Naive thymus-derived CD4-positive, alpha-beta T cell (primary cell): ENCODE data around the gene RPL32. TPM values are rescaled to one million over a fixed set of nuclear protein-coding genes. Genes with fewer than 3 reads are reported as not detected.
"Not testable (repeated sequence)": the region's sequence is repeated elsewhere in the genome, so short reads cannot be mapped to it uniquely, and the experiment has no call there.

Source experiments
- ATAC-seq: fragments of 150-1000 bp; cut with Tn5 transposase; 2 replicates; pipeline ENCODE4 v1.10.0; 2021; ENCODE audit warnings: mild to moderate bottlenecking, moderate library complexity
- CTCF ChIA-PET: fragments of 350-600 bp; sonication (Branson Sonifier 250); formaldehyde crosslinking; loops from one replicate; lab custom pipeline; 2021; ENCODE audit warnings: antibody characterized with exemption; lab: Charles Lee
- POLR2A ChIA-PET: fragments of 350-600 bp; sonication (Branson Sonifier 250); formaldehyde crosslinking; loops from one replicate; lab custom pipeline; 2021; ENCODE audit warnings: antibody characterized with exemption, inconsistent platforms; lab: Charles Lee
- DNase-seq, 9 donors: peaks; one replicate each; pipeline versions ENCODE4 v3.0.0 to v3.0.0-alpha.2; 2020 to 2022; ENCODE audit warnings: mixed read lengths in 1 of 9
- H3K27ac ChIP-seq: one replicate; pipeline ENCODE4 v1.7.0; 2013; ENCODE audit warnings: mild to moderate bottlenecking, low read depth, low read length, moderate library complexity
- H3K27me3 ChIP-seq, 2 donors: one replicate each; pipeline ENCODE4 v1.7.0; 2013; ENCODE audit warnings: low read length in 2 of 2, mild to moderate bottlenecking in 2 of 2, moderate library complexity in 2 of 2; ENCODE audit not compliant: control insufficient read depth in 2 of 2, insufficient read depth in 2 of 2
- H3K36me3 ChIP-seq, 3 experiments: 1 replicate in 2 of 3; 2 replicates in 1 of 3; pipeline ENCODE4 v1.7.0; 2013; ENCODE audit warnings: low read length in 3 of 3, mild to moderate bottlenecking in 3 of 3, moderate library complexity in 1 of 3; ENCODE audit not compliant: insufficient read depth in 3 of 3, control insufficient read depth in 2 of 3
- H3K4me1 ChIP-seq, 2 donors: one replicate each; pipeline ENCODE4 v1.7.0; 2013; ENCODE audit warnings: low read length in 2 of 2, mild to moderate bottlenecking in 2 of 2, moderate library complexity in 1 of 2; ENCODE audit not compliant: control insufficient read depth in 2 of 2, insufficient read depth in 2 of 2
- H3K4me3 ChIP-seq: 2 replicates; pipeline ENCODE4 v1.7.0; 2013; ENCODE audit warnings: mild to moderate bottlenecking, low read length
- H3K9me3 ChIP-seq, 3 experiments: 1 replicate in 2 of 3; 2 replicates in 1 of 3; pipeline ENCODE4 v1.7.0; 2013; ENCODE audit warnings: low read length in 3 of 3; ENCODE audit not compliant: control insufficient read depth in 2 of 3
- H3K27ac Mint-ChIP-seq, 9 donors: one replicate each; pipeline ENCODE4 v1.8.0; 2020 to 2022; ENCODE audit warnings: mixed read lengths in 9 of 9, mild to moderate bottlenecking in 8 of 9, moderate library complexity in 5 of 9, inconsistent platforms in 2 of 9
- H3K27me3 Mint-ChIP-seq, 5 donors: one replicate each; pipeline ENCODE4 v1.8.0; 2021 to 2022; ENCODE audit warnings: mixed read lengths in 5 of 5, mild to moderate bottlenecking in 1 of 5
- H3K36me3 Mint-ChIP-seq, 5 donors: one replicate each; pipeline ENCODE4 v1.8.0; 2020 to 2022; ENCODE audit warnings: mixed read lengths in 5 of 5, mild to moderate bottlenecking in 3 of 5, inconsistent platforms in 1 of 5
- H3K4me1 Mint-ChIP-seq, 7 donors: one replicate each; pipeline ENCODE4 v1.8.0; 2020 to 2022; ENCODE audit warnings: mixed read lengths in 7 of 7, mild to moderate bottlenecking in 3 of 7, inconsistent platforms in 1 of 7
- H3K4me3 Mint-ChIP-seq, 10 donors: one replicate each; pipeline ENCODE4 v1.8.0; 2020 to 2022; ENCODE audit warnings: mild to moderate bottlenecking in 10 of 10, mixed read lengths in 10 of 10, moderate library complexity in 6 of 10, inconsistent platforms in 2 of 10
- H3K9me3 Mint-ChIP-seq, 11 donors: one replicate each; pipeline ENCODE4 v1.8.0; 2020 to 2022; ENCODE audit warnings: mixed read lengths in 11 of 11, mild to moderate bottlenecking in 4 of 11, inconsistent platforms in 1 of 11, moderate library complexity in 1 of 11
- intact Hi-C, 2 donors: fragments of 100-400 bp; cut with micrococcal nuclease; formaldehyde crosslinking; loops; one replicate each; pipeline ENCODE4 v1.15.1; 2023
- polyA plus RNA-seq, 2 donors: library from polyadenylated mRNA; unstranded; fragments of 300-500 nt; fragmentation: Illumina TruSeq; gene quantifications; one replicate each; pipeline ENCODE4 v1.2.3, GENCODE V29; 2021
- total RNA-seq, 6 experiments: library from RNA in 5 of 6; stranded (reverse) in 5 of 6; gene quantifications; 1 replicate in 5 of 6; 2 replicates in 1 of 6; pipeline ENCODE4 v1.2.3 and lab custom pipeline; 2021 to 2026

Gene RPL32
- total and polyA plus RNA-seq, 7 experiments from 2014 or later: 1,890 to 4,471 (median 4,246) TPM

- peak overlapping the region in 1 of 10 donors; percentile 16 for H3K4me3 Mint-ChIP-seq
- peak overlapping the region in 4 of 9 donors; percentile 1 to 63 (median 31) for H3K27ac Mint-ChIP-seq
- DNase-seq (no peak), ATAC-seq (no peak)
- intact Hi-C loops: no loop called here
- H3K4me3 ChIP-seq: no peak overlapping the region
- H3K4me1 Mint-ChIP-seq: peaks cover 0 to 17% (median 11%) of the 10 kb centered on the region in 7 donors
- no peaks in the 10 kb centered on the region for H3K36me3 Mint-ChIP-seq
- no peaks in the 10 kb centered on the region for H3K9me3 Mint-ChIP-seq
- H3K27me3 Mint-ChIP-seq: peaks cover 0 to 34% (median 15%) of the 10 kb centered on the region in 5 donors
- H3K36me3 ChIP-seq: no peaks in the 10 kb centered on the region
- H3K9me3 ChIP-seq: no peaks in the 10 kb centered on the region
- no peaks in the 10 kb centered on the region for H3K27me3 ChIP-seq
- ChIA-PET POLR2A (no interaction called here), CTCF (no interaction called here)
- H3K4me1 ChIP-seq: peaks cover 0 to 12% of the 10 kb centered on the region in 2 donors
- H3K27ac ChIP-seq: no peak overlapping the region
Measured at GRCh38 chr3:12884790-12885582, 43.6 kb upstream of the RPL32 start.

- DNase-seq (no peak), ATAC-seq (no peak)
- peak overlapping the region in 1 of 9 donors; percentile 45 for H3K27ac Mint-ChIP-seq
- H3K27me3 Mint-ChIP-seq: peaks cover 0 to 30% (median 11%) of the 10 kb centered on the region in 5 donors
- H3K27me3 ChIP-seq: no peaks in the 10 kb centered on the region
- intact Hi-C loops: no loop called here
- H3K4me1 Mint-ChIP-seq: peaks cover 0 to 17% (median 11%) of the 10 kb centered on the region in 7 donors
- H3K4me3 Mint-ChIP-seq: no peak overlapping the region
- H3K9me3 Mint-ChIP-seq: no peaks in the 10 kb centered on the region
- CTCF ChIA-PET: no interaction called here
- H3K36me3 ChIP-seq: no peaks in the 10 kb centered on the region
- no peak overlapping the region for H3K27ac ChIP-seq
- peaks cover 0 to 12% of the 10 kb centered on the region in 2 donors for H3K4me1 ChIP-seq
- no peaks in the 10 kb centered on the region for H3K9me3 ChIP-seq
- POLR2A ChIA-PET: no interaction called here
- no peak overlapping the region for H3K4me3 ChIP-seq
- H3K36me3 Mint-ChIP-seq: no peaks in the 10 kb centered on the region
Measured at GRCh38 chr3:12884186-12884680, 42.9 kb upstream of the RPL32 start.

GRCh38 chr3:12882336-12883310, 41.3 kb upstream of the RPL32 start:
- H3K4me3 ChIP-seq: no peak overlapping the region
- DNase-seq: no peak
- Mint-ChIP-seq H3K27me3 (peaks cover 0 to 24% (median 11%) of the 10 kb centered on the region in 5 donors), H3K4me1 (peaks cover 0 to 17% (median 11%) of the 10 kb centered on the region in 7 donors), H3K27ac (peak overlapping the region in 1 of 9 donors; percentile 62), H3K36me3 (no peaks in the 10 kb centered on the region), H3K9me3 (no peaks in the 10 kb centered on the region), H3K4me3 (no peak overlapping the region)
- intact Hi-C loops: no loop called here
- ATAC-seq: no peak
- ChIA-PET CTCF (interaction anchor here (0.8 kb wide), 1 partner anchor 222 kb away, joined by 3 read pairs; no protein-coding TSS in a partner anchor), POLR2A (no interaction called here)
- H3K4me1 ChIP-seq: peaks cover 0 to 12% of the 10 kb centered on the region in 2 donors
- H3K27ac ChIP-seq: no peak overlapping the region
- no peaks in the 10 kb centered on the region for H3K9me3 ChIP-seq
- no peaks in the 10 kb centered on the region for H3K27me3 ChIP-seq
- no peaks in the 10 kb centered on the region for H3K36me3 ChIP-seq

GRCh38 chr3:12881858-12882257, 40.5 kb upstream of the RPL32 start:
- peaks cover 0 to 12% of the 10 kb centered on the region in 2 donors for H3K4me1 ChIP-seq
- H3K9me3 Mint-ChIP-seq, H3K27me3 ChIP-seq, H3K9me3 ChIP-seq, H3K4me3 ChIP-seq, H3K4me3 Mint-ChIP-seq, DNase-seq, intact Hi-C loops, CTCF ChIA-PET, H3K36me3 ChIP-seq, H3K36me3 Mint-ChIP-seq, POLR2A ChIA-PET, ATAC-seq, H3K27ac ChIP-seq: not testable (repeated sequence)
- peak overlapping the region in 2 of 9 donors; percentile 34 to 62 for H3K27ac Mint-ChIP-seq
- peaks cover 0 to 18% (median 3%) of the 10 kb centered on the region in 5 donors for H3K27me3 Mint-ChIP-seq
- H3K4me1 Mint-ChIP-seq: peaks cover 0 to 12% (median 11%) of the 10 kb centered on the region in 7 donors

- Mint-ChIP-seq H3K4me3 (no peak overlapping the region), H3K27ac (no peak overlapping the region), H3K36me3 (no peaks in the 10 kb centered on the region), H3K4me1 (no peaks in the 10 kb centered on the region), H3K27me3 (peaks cover 6 to 23% (median 13%) of the 10 kb centered on the region in 5 donors), H3K9me3 (peaks cover 0 to 1% (median 0%) of the 10 kb centered on the region in 11 donors)
- no peaks in the 10 kb centered on the region for H3K9me3 ChIP-seq
- POLR2A ChIA-PET: no interaction called here
- H3K27ac ChIP-seq: no peak overlapping the region
- no peaks in the 10 kb centered on the region for H3K27me3 ChIP-seq
- no peaks in the 10 kb centered on the region for H3K36me3 ChIP-seq
- ATAC-seq (no peak), DNase-seq (no peak)
- no peak overlapping the region for H3K4me3 ChIP-seq
- H3K4me1 ChIP-seq: no peaks in the 10 kb centered on the region
- CTCF ChIA-PET: interaction anchor here (1.2 kb wide), 1 partner anchor 12 kb away, joined by 4 read pairs; no protein-coding TSS in a partner anchor
- intact Hi-C loops: no loop called here
Measured at GRCh38 chr3:12879191-12879815, 37.9 kb upstream of the RPL32 start.

DNA sequence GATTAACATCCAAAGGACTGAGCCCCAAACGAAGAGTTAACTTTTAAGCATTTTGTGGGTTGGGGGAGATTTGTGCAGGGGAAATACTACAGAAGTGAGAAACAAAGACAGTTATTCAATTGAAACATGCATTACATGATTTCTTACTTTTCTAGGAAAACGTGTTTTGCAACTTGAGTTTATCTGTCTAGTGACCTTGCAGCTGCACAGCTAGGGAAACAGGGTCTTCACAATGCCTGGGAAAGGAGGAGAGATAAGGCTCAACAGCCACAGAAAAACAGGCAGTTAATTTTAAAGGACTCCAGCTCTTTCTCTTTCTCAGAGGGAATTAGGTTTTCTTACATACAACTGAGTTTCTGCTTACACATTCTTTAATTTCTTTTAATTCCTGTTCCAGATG, 37.4 kb upstream of the RPL32 start:
- H3K4me3 ChIP-seq, ATAC-seq, H3K27ac ChIP-seq, DNase-seq, intact Hi-C loops, H3K36me3 ChIP-seq, POLR2A ChIA-PET, H3K4me1 ChIP-seq, H3K9me3 Mint-ChIP-seq, H3K4me3 Mint-ChIP-seq, H3K27me3 ChIP-seq, H3K9me3 ChIP-seq, H3K27ac Mint-ChIP-seq, H3K4me1 Mint-ChIP-seq, H3K36me3 Mint-ChIP-seq: not testable (repeated sequence)
- peaks cover 6 to 23% (median 13%) of the 10 kb centered on the region in 5 donors for H3K27me3 Mint-ChIP-seq
- CTCF ChIA-PET: interaction anchor here (1.2 kb wide), 1 partner anchor 12 kb away, joined by 4 read pairs; no protein-coding TSS in a partner anchor
